Activated T-cell treated with anti-CD3 and anti-CD28 coated beads, Interleukin-2, amount 50 U/mL, for 4 hours (primary cell): Measurements from ENCODE around the gene TADA2B. TPM values are rescaled to one million over a fixed set of nuclear protein-coding genes. Genes with fewer than 3 reads are reported as not detected.

Source experiments
- ATAC-seq, 2 donors: fragments of 200-7000 bp; cut with Tn5 transposase; one replicate each; pipeline ENCODE4 v1.10.0; 2021
- DNase-seq: peaks from one replicate; pipeline ENCODE4 v3.0.0-alpha.2; 2020
- H3K27me3 Mint-ChIP-seq: one replicate; pipeline ENCODE4 v1.8.0; 2021; ENCODE audit warnings: low read depth, mixed read lengths
- H3K36me3 Mint-ChIP-seq: one replicate; pipeline ENCODE4 v1.8.0; 2022; ENCODE audit warnings: mixed read lengths; ENCODE audit not compliant: insufficient read depth
- H3K4me1 Mint-ChIP-seq: one replicate; pipeline ENCODE4 v1.8.0; 2021; ENCODE audit warnings: low read depth, mixed read lengths
- H3K4me3 Mint-ChIP-seq: one replicate; pipeline ENCODE4 v1.8.0; 2021; ENCODE audit warnings: mild to moderate bottlenecking, moderate library complexity, mixed read lengths
- H3K9me3 Mint-ChIP-seq: one replicate; pipeline ENCODE4 v1.8.0; 2021; ENCODE audit warnings: mixed read lengths
- total RNA-seq, 3 donors: library from RNA; stranded (reverse); gene quantifications; one replicate each; pipeline ENCODE4 v1.2.1, GENCODE V29; 2021

Gene TADA2B
- total RNA-seq, 3 donors from 2014 or later, result 16.9 to 21.3 (median 17.0) TPM

DNA sequence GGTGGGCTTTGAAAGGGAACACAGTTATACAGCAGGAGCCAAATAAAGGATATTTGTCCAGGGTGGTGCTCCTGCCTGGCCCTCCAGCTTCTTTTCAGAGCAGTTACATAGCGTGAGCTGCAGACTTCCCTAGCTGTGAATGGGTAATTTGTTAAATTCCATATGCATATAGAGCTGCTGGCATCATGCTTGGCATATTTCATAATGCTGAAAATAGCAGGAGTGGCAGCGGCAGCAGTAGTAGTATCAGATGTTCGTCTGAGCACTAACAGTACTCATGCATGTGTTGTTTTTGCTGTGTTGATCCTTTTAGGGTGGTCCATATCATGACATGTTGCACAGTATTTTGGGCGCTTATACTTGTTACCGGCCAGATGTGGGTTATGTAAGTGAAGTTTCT is 33.6 kb upstream of the TADA2B start:
- no peaks in the 10 kb centered on the region for H3K9me3 Mint-ChIP-seq
- ATAC-seq, result no peak
- H3K4me1 Mint-ChIP-seq, result no peaks in the 10 kb centered on the region
- no peak for DNase-seq
- H3K27me3 Mint-ChIP-seq, result no peaks in the 10 kb centered on the region
- H3K36me3 Mint-ChIP-seq, result peaks cover 36% of the 10 kb centered on the region
- H3K4me3 Mint-ChIP-seq, result no peak overlapping the region

- Mint-ChIP-seq H3K4me3 (no peak overlapping the region), H3K4me1 (no peaks in the 10 kb centered on the region), H3K9me3 (no peaks in the 10 kb centered on the region), H3K27me3 (no peaks in the 10 kb centered on the region), H3K36me3 (peaks cover 34% of the 10 kb centered on the region)
- DNase-seq (no peak), ATAC-seq (no peak)
Observed at GRCh38 chr4:7013175-7013574, 30.0 kb upstream of the TADA2B start.

GRCh38 chr4:7014815-7015214 is 28.4 kb upstream of the TADA2B start:
- no peak overlapping the region for H3K4me3 Mint-ChIP-seq
- H3K36me3 Mint-ChIP-seq, result peaks cover 23% of the 10 kb centered on the region
- DNase-seq (no peak), ATAC-seq (no peak)
- H3K27me3 Mint-ChIP-seq, result no peaks in the 10 kb centered on the region
- no peaks in the 10 kb centered on the region for H3K9me3 Mint-ChIP-seq
- H3K4me1 Mint-ChIP-seq, result no peaks in the 10 kb centered on the region

- Mint-ChIP-seq H3K9me3 (no peaks in the 10 kb centered on the region), H3K4me3 (no peak overlapping the region), H3K4me1 (no peaks in the 10 kb centered on the region), H3K36me3 (peaks cover 18% of the 10 kb centered on the region), H3K27me3 (no peaks in the 10 kb centered on the region)
- ATAC-seq (no peak), DNase-seq (no peak)
Observed at GRCh38 chr4:7015383-7016035, 27.7 kb upstream of the TADA2B start.

- Mint-ChIP-seq H3K36me3 (peaks cover 14% of the 10 kb centered on the region), H3K4me1 (no peaks in the 10 kb centered on the region), H3K4me3 (no peak overlapping the region), H3K27me3 (no peaks in the 10 kb centered on the region), H3K9me3 (no peaks in the 10 kb centered on the region)
- no peak for DNase-seq
- no peak for ATAC-seq
Observed at GRCh38 chr4:7016086-7016485, 27.1 kb upstream of the TADA2B start.

DNA sequence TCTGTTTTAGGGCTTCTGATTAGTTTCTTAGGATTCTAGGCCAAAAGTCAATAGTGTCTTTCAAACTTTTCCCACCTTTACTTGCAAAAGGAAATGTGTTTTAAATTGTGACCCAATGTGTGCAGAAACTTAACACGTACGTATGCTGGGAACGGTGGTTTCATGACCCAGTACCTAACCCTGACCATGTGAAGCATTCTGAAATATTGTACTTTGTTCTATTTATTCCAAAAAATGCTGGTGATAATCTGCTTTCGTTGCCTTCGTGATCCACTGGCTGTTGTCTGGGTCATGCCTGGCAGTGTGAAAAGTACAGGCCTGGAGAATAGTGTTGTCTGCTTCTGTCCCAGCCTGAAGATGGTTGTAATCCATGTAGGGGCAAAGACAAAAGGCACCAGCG is 26.7 kb upstream of the TADA2B start:
- peaks cover 14% of the 10 kb centered on the region for H3K36me3 Mint-ChIP-seq
- no peak for DNase-seq
- H3K27me3 Mint-ChIP-seq, result no peaks in the 10 kb centered on the region
- ATAC-seq, result no peak
- H3K4me1 Mint-ChIP-seq, result no peaks in the 10 kb centered on the region
- no peak overlapping the region for H3K4me3 Mint-ChIP-seq
- no peaks in the 10 kb centered on the region for H3K9me3 Mint-ChIP-seq

GRCh38 chr4:7017446-7018048 is 25.6 kb upstream of the TADA2B start:
- Mint-ChIP-seq H3K4me3 (no peak overlapping the region), H3K27me3 (no peaks in the 10 kb centered on the region), H3K36me3 (peaks cover 12% of the 10 kb centered on the region)

DNA sequence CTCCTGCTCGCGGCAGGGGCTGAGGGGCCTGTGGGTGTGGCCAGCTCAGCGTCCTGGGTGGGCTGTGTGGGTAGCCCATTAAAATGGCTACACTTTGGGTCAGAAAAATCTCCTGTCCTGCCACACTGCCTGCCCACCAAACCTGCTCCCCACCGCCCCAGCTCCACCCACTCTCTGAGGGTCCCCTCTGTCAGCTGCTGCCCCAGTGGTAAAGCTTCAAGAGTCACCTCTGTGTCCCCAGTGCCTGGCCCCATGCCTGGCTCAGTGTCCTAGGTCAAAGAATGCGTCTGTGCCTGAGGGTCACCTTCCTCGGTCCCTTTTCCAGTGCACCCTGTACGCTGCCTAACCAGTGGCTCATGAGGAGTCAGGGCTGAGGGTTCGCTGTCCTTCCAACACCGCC is 24.9 kb upstream of the TADA2B start:
- DNase-seq, result no peak
- no peaks in the 10 kb centered on the region for H3K4me1 Mint-ChIP-seq
- H3K4me3 Mint-ChIP-seq, result no peak overlapping the region
- peaks cover 9% of the 10 kb centered on the region for H3K36me3 Mint-ChIP-seq
- H3K27me3 Mint-ChIP-seq, result no peaks in the 10 kb centered on the region
- no peaks in the 10 kb centered on the region for H3K9me3 Mint-ChIP-seq
- ATAC-seq, result no peak

More at GRCh38 chr4:7017446-7018048, 25.6 kb upstream of the TADA2B start:
- Mint-ChIP-seq H3K9me3 (no peaks in the 10 kb centered on the region), H3K4me1 (no peaks in the 10 kb centered on the region)
- ATAC-seq (no peak), DNase-seq (no peak)

- Mint-ChIP-seq H3K27me3 (no peaks in the 10 kb centered on the region), H3K4me1 (no peaks in the 10 kb centered on the region), H3K36me3 (peaks cover 5% of the 10 kb centered on the region), H3K4me3 (no peak overlapping the region), H3K9me3 (no peaks in the 10 kb centered on the region)
- no peak for DNase-seq
- no peak for ATAC-seq
Observed at GRCh38 chr4:7019367-7019766, 23.8 kb upstream of the TADA2B start.

DNA sequence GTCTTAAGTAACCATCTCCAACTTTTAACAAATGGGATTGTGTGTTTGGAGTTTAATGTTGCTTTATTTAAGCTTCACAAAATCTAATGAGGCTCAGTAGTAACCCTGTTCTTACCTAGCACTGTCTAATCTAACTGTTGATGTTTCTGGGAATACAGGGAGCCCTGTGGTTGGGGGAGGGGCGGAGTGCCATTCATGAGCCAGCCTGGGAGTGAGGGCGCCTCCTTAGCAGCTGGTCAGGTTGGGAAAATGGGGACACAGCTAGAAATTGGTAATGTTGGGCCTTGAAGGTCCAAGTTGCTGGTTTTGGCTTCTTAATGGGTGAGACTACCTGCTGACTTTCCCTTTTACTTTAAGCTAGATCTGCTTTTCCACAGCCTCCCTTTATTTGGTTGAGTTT is 22.9 kb upstream of the TADA2B start:
- H3K36me3 Mint-ChIP-seq, result peaks cover 4% of the 10 kb centered on the region

GRCh38 chr4:7020856-7021255 is 22.3 kb upstream of the TADA2B start:
- no peaks in the 10 kb centered on the region for H3K27me3 Mint-ChIP-seq

More for the DNA sequence above, 22.9 kb upstream of the TADA2B start:
- Mint-ChIP-seq H3K4me1 (no peaks in the 10 kb centered on the region), H3K27me3 (no peaks in the 10 kb centered on the region), H3K4me3 (no peak overlapping the region), H3K9me3 (no peaks in the 10 kb centered on the region)
- no peak for DNase-seq
- ATAC-seq, result no peak

DNA sequence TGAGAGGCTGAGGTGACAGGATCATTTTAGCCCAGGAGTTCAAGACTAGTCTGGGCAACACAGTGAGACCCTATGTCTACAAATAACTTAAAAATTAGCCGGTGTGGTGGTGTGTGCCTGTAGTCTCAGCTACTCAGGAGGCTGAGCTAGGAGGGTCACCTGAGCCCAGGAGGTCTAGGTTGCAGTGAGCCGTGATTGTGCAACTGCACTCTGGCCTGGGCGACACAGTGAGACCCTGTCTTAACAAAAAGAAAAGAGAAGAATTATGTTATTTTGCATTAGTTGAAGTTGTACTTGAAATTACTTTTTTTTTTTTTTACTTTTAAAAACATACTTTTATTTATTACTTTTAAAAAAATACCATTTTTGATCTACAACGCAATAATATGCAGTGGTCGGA is 21.8 kb upstream of the TADA2B start:
- Mint-ChIP-seq H3K4me1 (no peaks in the 10 kb centered on the region), H3K27me3 (no peaks in the 10 kb centered on the region), H3K9me3 (no peaks in the 10 kb centered on the region), H3K36me3 (peaks cover 6% of the 10 kb centered on the region), H3K4me3 (no peak overlapping the region)
- ATAC-seq, result no peak
- DNase-seq, result no peak

More at GRCh38 chr4:7020856-7021255, 22.3 kb upstream of the TADA2B start:
- Mint-ChIP-seq H3K36me3 (peaks cover 4% of the 10 kb centered on the region), H3K4me3 (no peak overlapping the region), H3K4me1 (no peaks in the 10 kb centered on the region), H3K9me3 (no peaks in the 10 kb centered on the region)
- no peak for DNase-seq
- ATAC-seq, result no peak

GRCh38 chr4:7021930-7022664 is 21.1 kb upstream of the TADA2B start:
- Mint-ChIP-seq H3K4me1 (no peaks in the 10 kb centered on the region), H3K4me3 (no peak overlapping the region), H3K36me3 (peaks cover 7% of the 10 kb centered on the region), H3K9me3 (no peaks in the 10 kb centered on the region), H3K27me3 (no peaks in the 10 kb centered on the region)
- no peak for ATAC-seq
- DNase-seq, result no peak

- H3K4me3 Mint-ChIP-seq, result no peak overlapping the region
- H3K27me3 Mint-ChIP-seq, result no peaks in the 10 kb centered on the region
- no peaks in the 10 kb centered on the region for H3K9me3 Mint-ChIP-seq
- DNase-seq, result no peak
- no peak for ATAC-seq
- peaks cover 2% of the 10 kb centered on the region for H3K4me1 Mint-ChIP-seq
- peaks cover 9% of the 10 kb centered on the region for H3K36me3 Mint-ChIP-seq
Observed at GRCh38 chr4:7023486-7023885, 19.7 kb upstream of the TADA2B start.

- H3K27me3 Mint-ChIP-seq, result no peaks in the 10 kb centered on the region
- no peak for ATAC-seq
Observed at GRCh38 chr4:7023901-7024300, 19.3 kb upstream of the TADA2B start.

More at GRCh38 chr4:7023901-7024300, 19.3 kb upstream of the TADA2B start:
- peaks cover 2% of the 10 kb centered on the region for H3K4me1 Mint-ChIP-seq
- peaks cover 9% of the 10 kb centered on the region for H3K36me3 Mint-ChIP-seq
- H3K9me3 Mint-ChIP-seq, result no peaks in the 10 kb centered on the region
- no peak for DNase-seq
- H3K4me3 Mint-ChIP-seq, result no peak overlapping the region
